ENCODE measurements around the gene ZNF202.
"Not testable (repeated sequence)": the region's sequence is repeated elsewhere in the genome, so short reads cannot be mapped to it uniquely, and the experiment has no call there.

ZNF202 gene

DNA sequence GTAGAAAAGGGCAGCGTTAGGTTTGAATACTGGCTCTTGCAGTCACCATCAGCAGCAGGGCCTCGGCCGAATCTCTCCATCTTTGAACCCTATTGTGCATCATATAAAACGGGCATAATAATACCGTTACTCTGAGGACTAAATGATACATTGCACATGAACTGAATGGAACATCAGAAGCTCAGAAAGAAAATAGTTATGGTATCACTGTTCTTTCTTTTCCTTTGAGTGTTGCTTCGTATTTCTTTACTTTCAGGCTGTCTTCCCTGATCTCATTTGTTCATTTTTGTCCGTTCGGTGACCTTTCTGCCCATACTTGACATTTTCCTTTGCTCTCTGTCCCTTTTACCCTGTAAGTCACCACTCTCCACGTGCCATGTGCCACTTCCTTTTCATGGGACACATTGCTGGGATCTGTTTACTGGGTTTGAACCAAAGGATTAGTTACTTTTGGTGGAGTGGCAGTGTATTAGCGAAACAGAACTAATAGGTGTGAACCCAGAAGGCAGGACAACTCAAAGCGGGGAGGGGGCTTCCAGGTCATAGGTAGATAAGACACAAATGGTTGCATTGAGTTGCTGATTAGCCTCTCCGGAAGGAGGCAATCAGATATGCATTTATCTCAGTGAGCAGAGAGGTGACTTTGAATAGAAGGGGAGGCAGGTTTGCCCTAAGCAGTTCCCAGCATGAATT is 717 bp upstream of the ZNF202 start:
- DNase-seq (ENCODE audit: low spot score), result peak; percentile 19

DNA sequence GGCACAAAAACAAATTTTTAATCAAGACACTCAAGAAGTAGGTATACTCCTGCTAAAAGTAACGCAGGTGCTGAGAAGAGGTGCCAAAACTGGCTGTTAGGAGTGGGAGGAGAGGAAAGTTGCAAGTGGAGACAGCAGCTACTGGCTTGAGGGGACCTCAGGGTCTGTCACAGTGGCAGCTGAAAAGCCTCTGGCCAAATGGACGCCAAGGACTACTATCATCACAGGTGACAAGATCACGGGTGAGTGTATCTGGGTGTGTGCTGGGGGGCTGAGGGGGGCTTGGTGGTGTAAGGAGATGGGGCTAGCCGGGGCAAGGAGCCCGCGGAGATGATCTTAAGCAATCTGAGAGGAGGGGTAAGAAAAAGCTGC is 687 bp downstream of the ZNF202 start:
- DNase-seq (ENCODE audit: low spot score), result no peak

- no peak for DNase-seq (ENCODE audit: low spot score)
These were observed 3.1 kb downstream of the ZNF202 start for GRCh38 chr11:123738374-123738773.

- no peak for DNase-seq (ENCODE audit: low spot score)
These were observed 4.7 kb downstream of the ZNF202 start for GRCh38 chr11:123736769-123737168.

- peak; percentile 10 for DNase-seq (ENCODE audit: low spot score)
These were observed 11.9 kb downstream of the ZNF202 start for GRCh38 chr11:123729602-123730001.

DNA sequence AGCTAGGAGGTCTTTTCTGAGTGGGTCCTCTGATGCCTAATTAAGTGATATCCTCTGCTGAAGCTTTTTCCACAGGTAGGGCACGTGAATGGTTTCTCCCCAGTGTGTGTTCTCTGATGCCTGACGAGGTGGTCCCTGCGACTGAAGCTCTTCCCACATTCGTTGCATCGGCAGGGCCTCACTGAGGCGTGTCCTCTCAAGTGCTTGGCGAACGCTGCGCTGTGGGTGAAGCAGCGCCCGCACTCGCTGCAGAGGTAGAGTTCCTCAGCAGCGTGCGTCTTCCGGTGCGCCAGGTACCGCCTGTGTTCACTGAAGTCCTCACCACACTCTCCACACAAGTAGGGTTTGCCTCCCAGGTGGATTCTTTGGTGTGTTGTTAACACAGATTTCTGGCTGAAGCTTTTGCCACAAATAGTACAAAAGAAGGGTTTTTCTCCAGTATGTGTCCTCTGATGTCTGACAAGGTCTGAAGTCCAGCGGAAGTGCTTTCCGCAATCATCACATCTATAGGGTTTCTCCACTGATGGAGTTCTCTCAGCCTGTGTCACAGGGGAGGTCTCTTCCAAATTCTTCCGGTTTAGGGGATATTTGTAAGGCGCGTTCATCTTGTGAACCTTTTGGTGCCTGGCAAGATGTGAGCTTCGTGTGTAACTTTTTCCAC is 15.3 kb downstream of the ZNF202 start:
- DNase-seq (ENCODE audit: low spot score), result no peak

DNA sequence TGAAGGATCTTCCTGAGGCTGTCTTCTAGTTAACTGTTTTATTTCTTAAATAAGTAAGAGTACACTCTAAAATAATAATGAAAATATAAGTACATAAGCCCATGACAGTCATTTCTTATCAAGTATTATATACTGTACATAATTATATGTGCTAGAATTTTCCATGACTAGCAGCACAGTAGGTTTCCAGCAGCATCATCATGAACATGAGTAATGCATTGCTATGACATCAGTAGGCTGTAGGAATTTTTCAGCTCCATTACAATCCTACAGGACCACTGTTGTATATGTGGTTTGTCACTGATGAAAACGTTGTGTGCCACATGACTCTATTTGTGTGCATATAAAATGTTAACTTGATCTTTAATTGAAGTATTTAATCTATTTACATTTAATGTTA is 22.0 kb downstream of the ZNF202 start:
- DNase-seq (ENCODE audit: low spot score), result peak; percentile 25

DNA sequence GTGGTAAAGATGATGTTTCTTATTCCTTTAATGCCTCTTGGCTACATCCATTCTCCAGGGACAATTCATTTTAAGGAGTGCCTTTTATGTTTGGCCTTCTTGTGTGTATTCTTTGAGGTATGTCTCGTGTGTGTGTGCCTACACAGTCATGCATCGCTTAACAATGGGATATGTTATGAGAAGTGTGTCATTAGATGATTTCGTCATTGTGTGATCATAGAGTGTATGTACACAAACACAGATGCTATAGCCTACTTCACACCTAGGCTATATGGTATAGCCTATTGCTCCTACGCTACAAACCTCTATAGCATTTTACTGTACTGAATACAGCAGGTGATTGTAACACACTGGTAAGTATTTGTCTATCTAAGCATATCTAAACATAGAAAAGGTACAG is 23.0 kb downstream of the ZNF202 start:
- no peak for DNase-seq (ENCODE audit: low spot score)

DNA sequence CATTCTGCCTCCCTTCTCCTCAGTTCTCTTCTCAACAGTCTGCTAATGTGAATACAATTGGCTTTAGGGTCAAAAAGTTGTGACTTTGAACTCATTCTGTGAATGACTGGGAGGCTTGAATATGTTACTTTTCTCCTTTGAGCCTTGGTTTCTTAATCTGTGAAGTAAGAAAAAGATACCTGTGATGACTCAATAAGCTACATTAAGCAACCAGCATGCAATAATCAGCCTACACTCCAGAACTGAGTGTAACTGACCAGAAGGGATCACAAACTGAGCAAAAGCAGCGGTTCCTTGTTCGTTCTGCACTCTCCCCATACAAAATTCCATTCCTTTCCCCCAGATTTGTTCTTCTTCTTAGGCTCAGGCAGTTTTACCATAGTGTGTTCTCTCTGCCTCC is 23.4 kb downstream of the ZNF202 start:
- DNase-seq (ENCODE audit: low spot score), result no peak

GRCh38 chr11:123712627-123713026 is 28.8 kb downstream of the ZNF202 start:
- not testable (repeated sequence) for DNase-seq (ENCODE audit: low spot score)

GRCh38 chr11:123707606-123708205 is 33.8 kb downstream of the ZNF202 start:
- peak; percentile 76 for DNase-seq (ENCODE audit: low spot score)

DNA sequence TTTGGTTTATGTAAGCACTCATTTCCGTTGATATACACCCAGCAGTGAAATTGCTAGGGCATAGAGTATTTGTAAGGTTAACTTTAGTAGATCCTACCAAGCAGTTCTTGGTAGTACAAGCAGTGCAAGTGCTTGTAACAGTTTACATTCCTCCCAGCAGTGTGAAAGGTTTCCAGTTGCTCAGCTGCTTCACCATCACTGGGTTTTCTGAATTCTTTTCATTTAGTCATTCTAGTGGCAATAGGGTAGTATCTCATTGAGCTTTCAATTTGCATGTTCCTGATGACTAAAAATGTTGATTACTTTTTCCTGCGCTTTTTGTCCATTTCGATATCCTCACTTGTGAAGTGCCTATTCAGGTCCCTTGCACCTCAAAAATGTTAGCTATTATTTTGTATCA is 34.3 kb downstream of the ZNF202 start:
- DNase-seq (ENCODE audit: low spot score), result no peak

DNA sequence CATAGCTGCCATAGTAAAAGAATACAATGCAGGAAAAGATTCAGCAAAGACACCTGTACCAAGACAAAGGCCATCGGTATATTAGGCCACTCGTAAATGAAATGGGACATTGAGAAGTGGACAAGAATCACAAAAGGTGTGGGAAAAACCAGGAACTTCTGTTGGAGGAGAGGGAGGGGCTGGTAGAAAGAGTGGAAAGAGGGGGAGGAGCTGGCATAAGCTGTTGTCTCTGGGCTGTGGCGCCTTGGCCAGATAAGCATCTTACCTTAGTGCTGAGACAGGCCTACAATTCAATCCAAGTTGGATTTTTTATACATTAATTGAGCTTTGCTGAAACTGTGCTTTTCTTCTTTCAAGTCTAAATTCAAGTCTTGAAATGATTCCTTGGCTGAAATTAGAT is 37.1 kb downstream of the ZNF202 start:
- DNase-seq (ENCODE audit: low spot score), result no peak

GRCh38 chr11:123702696-123703095 is 38.8 kb downstream of the ZNF202 start:
- no peak for DNase-seq (ENCODE audit: low spot score)

- no peak for DNase-seq (ENCODE audit: low spot score)
These were observed 39.3 kb downstream of the ZNF202 start for GRCh38 chr11:123702139-123702538.

DNA sequence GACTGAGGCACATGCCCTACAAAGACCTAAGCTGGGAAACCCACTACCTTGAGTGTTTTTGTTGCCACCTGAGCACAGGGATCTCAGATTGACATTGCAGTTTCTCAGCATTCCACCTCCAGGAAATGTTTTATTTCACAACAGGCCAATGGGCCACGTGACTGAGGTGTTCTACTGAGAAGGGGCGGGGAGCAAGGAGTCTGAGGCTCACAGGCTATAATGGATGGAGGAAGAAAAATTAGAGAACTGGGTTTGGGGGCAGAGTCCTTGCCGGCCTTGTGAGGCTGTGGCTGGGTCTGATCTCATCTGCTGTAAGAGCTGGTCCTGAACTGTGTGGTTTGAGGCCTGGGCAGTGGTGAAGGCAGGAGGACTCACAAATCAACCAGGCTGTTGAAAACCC is 40.7 kb downstream of the ZNF202 start:
- no peak for DNase-seq (ENCODE audit: low spot score)

DNA sequence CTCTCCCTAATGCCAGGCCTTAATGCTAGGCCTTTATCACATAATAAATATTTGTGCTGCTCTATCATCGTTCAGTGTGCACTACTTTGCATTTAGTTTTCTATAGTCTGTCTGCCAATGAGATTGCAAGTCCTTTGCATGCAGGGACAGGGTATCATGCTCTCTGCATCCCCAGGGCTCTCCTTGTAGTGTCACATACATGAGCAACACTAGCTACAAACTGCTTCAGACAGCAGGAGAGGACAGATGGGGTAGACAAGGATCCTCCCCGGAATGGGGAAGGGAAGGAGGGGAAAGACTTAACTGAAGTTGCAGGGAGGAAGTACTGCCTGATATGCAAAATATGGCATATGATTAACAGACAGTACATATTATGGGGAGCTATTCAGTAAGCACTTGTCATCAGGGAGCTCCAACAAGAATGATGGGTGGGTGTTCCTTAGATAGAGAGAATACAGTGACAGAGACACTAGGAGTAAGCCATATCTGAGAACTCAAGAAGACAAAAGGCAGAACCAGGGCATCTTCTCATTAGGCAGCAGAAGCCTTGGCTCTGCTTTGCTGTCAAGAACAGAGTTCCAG is 42.8 kb downstream of the ZNF202 start:
- no peak for DNase-seq (ENCODE audit: low spot score)

DNA sequence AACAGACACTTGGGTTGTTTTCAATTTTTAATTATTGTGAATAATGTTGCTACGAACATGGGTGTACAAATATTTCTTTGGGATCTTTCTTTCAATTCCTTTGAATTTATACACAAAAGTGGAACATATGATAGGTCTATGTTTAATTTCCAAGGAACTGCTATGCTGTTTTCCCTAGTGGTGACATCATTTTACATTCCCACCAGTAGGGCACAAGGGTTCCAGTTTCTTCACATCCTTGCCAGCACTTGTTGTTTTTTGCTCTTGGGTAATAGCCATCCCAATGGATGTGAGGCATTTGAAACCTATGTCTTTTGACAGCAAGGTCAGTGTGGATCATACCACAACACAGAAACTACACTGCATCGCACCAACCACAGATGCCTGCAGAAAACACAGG is 45.3 kb downstream of the ZNF202 start:
- no peak for DNase-seq (ENCODE audit: low spot score)

GRCh38 chr11:123695231-123695630 is 46.2 kb downstream of the ZNF202 start:
- no peak for DNase-seq (ENCODE audit: low spot score)

GRCh38 chr11:123694551-123694950 is 46.9 kb downstream of the ZNF202 start:
- DNase-seq (ENCODE audit: low spot score), result no peak

DNA sequence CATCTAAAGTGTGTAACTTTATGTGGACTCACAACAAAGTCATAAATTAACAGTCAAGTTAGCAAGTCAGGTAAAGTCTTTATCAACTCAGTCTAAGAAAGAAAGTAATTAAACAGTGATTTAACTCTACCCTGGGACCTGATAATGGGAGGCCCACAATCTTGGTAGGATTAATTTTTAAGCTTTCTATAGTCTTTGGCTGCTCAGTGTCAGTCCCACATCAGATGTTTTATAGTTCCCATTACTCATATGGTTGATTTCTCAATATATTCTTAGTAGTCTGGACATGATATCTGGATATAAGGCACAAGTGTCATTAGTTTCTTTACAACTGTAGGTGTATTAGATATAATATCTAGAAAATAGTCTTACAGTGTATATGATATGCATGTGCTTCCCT is 48.5 kb downstream of the ZNF202 start:
- no peak for DNase-seq (ENCODE audit: low spot score)

DNA sequence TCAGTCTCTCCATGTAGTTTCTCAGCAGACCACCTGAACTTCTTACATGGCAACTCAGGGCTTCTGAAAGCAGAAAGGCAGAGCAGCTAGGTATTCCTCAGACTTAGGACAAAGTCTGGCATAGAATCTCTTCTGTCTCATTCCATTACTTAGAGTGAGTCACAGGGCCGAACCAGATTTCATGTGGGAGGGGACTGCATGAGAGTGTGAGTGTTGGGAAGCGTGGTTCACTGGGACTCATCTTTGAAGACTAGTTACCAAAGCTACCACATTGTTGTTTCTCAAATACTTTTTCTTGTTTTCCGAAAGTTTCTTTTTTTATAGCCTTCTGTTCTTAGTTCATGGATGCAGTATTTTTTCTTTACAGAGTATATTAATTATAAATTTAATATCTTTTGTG is 51.0 kb downstream of the ZNF202 start:
- peak; percentile 70 for DNase-seq (ENCODE audit: low spot score)

- no peak for DNase-seq (ENCODE audit: low spot score)
These were observed 56.9 kb downstream of the ZNF202 start for GRCh38 chr11:123684601-123685000.

Data from AG08395 (cell line).